DMS 273 treated with DMSO at 0.1 percent for 48 hours (cell line): ENCODE data around the gene ZHX3.
"Not testable (repeated sequence)": the region's sequence is repeated elsewhere in the genome, so short reads cannot be mapped to it uniquely, and the experiment has no call there.

Source experiments
- DNase-seq: peaks from one replicate; lab custom pipeline; 2025; lab: John Stamatoyannopoulos, UW

ZHX3 gene

DNA sequence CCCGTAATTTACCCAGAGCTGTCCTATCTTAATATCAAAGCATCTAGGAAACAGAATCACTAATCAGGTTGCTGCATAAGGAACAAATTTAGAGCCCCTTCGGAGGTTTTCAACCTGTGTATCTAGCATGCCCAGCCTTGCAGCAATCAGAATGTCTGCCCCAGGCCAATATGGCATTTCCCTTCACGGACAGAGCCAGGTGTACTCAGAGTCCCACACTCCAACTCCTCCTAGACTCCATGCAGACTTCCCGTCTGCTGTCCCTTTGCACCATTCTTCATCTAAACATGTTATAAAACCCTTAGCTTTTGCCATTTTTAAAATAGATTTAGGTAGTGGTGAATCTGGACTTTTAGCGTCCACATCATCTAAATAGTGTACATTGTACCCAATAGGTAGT lies 61.0 kb downstream of the ZHX3 start:
- no peak for DNase-seq

GRCh38 chr20:41255655-41256054 lies 61.9 kb downstream of the ZHX3 start:
- no peak for DNase-seq

- DNase-seq = no peak
Measured at GRCh38 chr20:41249411-41250281, 67.9 kb downstream of the ZHX3 start.

DNA sequence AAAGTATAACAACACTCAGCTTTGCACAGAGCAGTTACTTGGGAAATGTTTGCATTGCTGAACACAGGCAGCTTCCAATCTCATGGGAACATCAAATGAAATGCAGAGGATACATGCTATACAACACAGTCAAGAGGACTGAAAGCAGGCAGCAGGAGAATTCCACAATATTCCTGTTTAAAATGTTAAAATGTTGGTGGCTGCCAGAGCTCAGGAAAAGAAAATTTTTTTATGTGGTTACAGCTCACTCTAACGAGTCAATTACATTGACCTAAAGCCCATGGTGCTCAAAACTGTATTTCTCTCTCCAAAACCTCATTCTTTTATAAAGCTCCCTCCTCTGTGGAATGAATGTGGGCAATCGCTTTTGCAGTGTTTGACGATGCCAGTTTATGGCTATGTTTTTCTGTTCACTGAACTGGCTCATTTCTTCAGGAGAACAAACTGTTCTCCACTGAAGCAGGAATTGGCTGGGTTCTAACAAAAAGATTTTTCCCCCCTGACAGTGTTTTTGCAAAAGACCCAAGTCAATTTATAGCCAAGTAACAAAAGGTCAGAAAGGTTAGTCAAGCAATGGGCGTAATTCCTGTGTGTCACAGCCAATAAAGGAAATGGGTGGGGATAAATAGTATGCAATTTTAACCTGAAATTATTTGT lies 69.0 kb downstream of the ZHX3 start:
- DNase-seq = no peak

DNA sequence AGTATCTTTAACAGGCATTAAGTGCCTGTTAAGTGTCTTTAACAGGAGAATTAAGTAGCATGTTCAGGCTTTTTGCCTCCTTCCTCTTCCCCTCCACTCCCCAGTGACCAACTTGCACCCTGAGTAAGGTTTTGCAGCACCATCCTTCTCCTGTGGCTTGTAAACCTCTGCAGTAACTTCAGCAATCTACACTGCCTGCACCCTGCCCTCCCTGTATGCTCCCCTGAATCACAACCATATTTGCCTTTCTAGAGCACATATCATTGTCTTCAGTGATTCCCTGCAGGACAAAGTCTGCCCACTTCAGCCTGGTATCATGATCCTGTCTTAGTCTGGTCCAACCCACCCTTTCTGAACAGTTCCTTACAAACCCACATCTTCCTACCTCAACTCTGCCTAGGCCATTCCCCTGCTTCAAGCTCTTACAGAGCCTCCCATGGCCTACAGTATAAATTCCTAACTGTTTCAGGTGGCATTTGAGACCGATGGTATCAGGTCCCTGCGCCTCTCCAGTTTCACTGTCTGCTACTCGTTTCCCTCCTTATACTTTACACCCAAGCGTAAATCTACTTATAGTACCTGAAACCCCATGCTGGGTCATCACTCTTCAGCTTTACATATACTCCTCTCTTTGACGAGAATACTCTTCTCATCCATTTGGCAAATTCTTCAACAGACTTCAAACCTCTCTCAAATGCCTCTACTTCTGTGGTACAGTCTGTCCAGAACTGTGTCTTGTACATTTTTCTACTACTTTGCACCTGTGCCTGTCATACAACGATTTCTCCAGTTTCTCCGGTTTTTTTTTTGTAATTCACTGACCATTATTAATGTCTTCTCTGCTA lies 69.8 kb downstream of the ZHX3 start:
- no peak for DNase-seq

GRCh38 chr20:41245086-41245707 lies 72.3 kb downstream of the ZHX3 start:
- no peak for DNase-seq

- DNase-seq = no peak
Measured at GRCh38 chr20:41242807-41243206, 74.7 kb downstream of the ZHX3 start.

DNA sequence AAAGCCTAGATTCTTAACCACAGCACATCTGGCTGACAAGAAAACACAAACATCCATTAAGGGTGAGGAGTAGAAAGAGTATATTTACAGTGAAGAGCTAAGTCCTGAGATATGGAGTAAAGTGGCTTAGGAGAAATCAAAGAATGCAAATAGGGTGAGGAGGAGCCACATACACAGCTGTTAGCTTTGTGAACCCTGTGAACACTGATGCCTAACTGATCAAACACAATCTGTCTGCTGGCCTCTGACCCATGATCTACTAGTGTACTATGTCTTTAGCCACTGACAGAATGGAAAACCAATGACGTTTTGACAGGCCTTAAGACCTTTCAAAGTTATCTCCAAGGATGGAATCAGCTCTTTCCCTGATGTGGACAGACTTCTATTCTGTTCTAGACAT lies 75.2 kb downstream of the ZHX3 start:
- DNase-seq = no peak

GRCh38 chr20:41237233-41237632 lies 80.3 kb downstream of the ZHX3 start:
- not testable (repeated sequence) for DNase-seq

GRCh38 chr20:41236818-41237217 lies 80.7 kb downstream of the ZHX3 start:
- DNase-seq = not testable (repeated sequence)

- DNase-seq = no peak
Measured at GRCh38 chr20:41234546-41234945, 83.0 kb downstream of the ZHX3 start.

DNA sequence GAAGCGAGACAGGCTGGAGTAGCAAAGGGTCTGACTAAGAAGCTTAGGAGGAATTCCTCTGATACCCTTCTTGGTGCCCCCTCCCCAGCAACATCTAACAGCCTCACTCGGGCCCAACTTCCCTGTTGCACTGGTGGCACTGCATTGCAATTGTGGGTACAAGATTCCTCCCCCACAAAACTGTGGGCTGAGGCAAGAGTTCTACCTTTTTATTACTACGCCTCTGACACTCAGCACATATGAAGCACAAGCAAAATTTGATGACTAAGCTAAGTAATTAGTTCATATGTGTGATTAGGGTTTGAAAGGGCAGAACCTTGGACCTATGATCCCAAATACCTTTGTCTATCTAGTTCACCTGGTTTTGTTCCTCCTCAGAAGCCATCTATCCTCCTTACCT lies 83.5 kb downstream of the ZHX3 start:
- DNase-seq = no peak

- peak; percentile 25 for DNase-seq
Measured at GRCh38 chr20:41232973-41233926, 84.3 kb downstream of the ZHX3 start.

GRCh38 chr20:41231136-41231535 lies 86.4 kb downstream of the ZHX3 start:
- no peak for DNase-seq

GRCh38 chr20:41230136-41230535 lies 87.4 kb downstream of the ZHX3 start:
- no peak for DNase-seq

DNA sequence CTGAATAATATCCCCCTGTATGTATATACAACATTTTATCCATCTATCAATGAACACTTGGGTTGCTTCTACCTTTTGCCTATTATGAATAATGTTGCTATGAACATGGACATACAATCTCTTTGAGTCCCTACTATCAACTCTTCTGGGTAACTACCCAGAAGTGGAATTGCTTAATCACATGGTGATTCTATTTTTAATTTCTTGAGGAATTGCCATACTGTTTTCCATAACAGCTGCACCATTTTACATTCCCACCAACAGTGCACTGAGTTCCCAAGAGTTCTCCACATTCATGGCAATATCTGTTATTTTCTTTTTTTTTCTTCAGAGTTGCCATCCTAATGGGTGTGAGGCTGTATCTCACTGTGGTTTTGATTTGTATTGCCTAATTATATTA lies 88.3 kb downstream of the ZHX3 start:
- DNase-seq = no peak

DNA sequence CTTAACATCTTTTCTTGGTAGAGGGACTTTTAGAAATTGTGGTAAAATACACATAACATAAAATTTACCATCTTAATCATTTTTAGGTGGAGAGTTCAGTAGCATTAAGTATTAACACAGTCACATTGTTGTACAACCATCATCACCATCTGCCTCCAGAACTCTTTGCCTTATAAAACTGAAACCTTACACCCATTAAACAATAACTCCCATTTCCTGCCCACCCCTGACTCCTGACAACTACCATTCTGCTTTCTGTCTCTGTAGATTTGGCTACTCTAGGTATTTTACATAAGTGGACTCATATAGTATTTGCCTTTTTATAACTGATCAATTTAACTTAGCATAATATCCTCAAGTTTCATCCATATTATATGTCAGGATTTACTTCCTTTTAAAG lies 88.7 kb downstream of the ZHX3 start:
- peak; percentile 29 for DNase-seq

DNA sequence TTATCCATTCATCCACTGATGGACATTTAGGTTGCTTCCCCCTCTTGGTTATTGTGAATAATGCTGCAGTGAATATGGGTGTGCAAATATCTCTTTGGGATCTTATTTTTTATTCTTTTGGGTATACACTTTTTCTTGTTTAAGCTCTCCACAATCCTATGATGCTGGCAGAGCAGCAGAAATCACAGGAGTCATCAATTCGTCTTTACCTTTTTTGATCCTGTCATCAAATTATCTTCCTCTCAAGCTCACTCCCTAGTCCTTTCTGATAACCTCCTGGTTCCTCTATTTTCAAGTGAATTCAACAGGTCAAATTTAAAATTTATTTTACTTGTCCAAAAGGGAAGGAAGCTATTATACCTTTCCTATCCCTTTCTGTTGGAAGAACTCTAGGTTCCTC lies 91.1 kb downstream of the ZHX3 start:
- DNase-seq = no peak

GRCh38 chr20:41225091-41225490 lies 92.4 kb downstream of the ZHX3 start:
- DNase-seq = no peak

- no peak for DNase-seq
Measured at GRCh38 chr20:41224281-41224680, 93.2 kb downstream of the ZHX3 start.

DNA sequence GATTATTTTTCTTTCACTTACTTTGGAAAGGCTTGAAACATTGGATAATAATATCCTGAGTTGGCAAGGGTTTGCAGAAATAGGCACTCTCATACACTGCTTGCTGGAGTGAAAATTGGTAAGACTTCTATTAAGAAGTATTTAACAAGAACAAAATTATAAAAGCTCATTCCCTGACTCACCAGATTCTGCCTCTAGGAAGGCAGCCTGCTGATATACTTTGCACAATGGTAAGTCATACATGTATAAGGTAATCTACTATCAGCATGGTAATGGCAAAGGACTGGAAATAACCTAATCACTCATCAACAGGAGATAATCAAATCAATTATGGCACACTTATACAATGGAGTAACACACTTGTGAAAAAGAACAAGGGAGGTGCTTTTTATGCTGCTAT lies 94.4 kb downstream of the ZHX3 start:
- DNase-seq = no peak
